Germinal center (tissue), 1 donor: ENCODE results near the gene TMC6.
"Not testable (repeated sequence)": the region's sequence is repeated elsewhere in the genome, so short reads cannot be mapped to it uniquely, and the experiment has no call there.

Source experiments
- DNase-seq: peaks from one replicate; pipeline ENCODE4 v3.0.0; 2012; ENCODE audit warnings: mixed read lengths, low spot score

The TMC6 gene

GRCh38 chr17:78124081-78124835 lies 4.3 kb downstream of the TMC6 start:
- peak; percentile 81 for DNase-seq

DNA sequence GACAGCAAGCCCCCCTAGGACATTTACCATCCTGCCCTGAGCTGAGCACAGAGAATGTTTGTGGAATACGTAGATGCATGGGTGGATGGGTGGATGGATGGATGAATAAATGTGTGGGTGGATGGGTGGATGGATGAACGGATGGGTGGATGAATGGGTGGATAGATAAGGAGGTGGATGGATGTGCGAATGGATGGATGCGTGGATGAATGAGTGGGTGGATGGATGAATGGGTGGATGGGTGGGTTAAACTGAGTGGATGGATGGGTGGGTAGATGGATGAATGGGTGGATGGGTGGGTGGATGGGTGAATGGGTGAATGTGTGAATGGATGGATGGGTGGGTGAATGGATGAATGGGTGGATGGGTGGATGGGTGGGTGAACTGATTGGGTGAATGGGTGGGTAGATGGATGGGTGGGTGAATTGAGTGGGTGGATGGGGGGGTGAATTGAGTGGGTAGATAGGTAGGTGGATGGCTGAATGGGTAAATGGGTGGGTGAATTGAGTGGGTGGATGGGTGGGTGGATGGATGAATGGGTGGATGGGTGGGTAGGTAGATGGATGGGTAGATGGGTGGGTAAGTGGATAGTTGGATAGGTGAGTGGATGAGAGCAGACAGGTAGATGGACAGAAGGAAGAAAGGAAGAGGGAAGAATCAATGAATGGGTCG lies 5.2 kb downstream of the TMC6 start:
- DNase-seq, result no peak

DNA sequence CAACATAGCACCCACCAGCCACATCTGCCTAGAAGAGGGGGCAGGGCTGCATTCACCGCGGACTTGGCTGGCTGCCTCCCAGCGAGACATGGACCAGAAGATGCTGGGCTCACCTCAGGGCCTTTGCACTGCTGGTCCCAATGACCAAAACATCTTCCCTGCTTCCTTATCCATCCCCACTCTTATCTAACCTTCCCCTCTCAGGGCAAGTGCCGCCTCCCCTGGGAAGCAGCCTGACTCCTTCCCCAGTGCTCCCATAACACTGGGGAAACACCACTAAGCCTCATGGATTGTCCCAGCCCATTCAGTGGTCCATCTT lies 5.7 kb downstream of the TMC6 start:
- DNase-seq, result no peak

GRCh38 chr17:78122216-78122930 lies 6.2 kb downstream of the TMC6 start:
- DNase-seq, result no peak

GRCh38 chr17:78121801-78122215 lies 6.7 kb downstream of the TMC6 start:
- DNase-seq, result no peak

DNA sequence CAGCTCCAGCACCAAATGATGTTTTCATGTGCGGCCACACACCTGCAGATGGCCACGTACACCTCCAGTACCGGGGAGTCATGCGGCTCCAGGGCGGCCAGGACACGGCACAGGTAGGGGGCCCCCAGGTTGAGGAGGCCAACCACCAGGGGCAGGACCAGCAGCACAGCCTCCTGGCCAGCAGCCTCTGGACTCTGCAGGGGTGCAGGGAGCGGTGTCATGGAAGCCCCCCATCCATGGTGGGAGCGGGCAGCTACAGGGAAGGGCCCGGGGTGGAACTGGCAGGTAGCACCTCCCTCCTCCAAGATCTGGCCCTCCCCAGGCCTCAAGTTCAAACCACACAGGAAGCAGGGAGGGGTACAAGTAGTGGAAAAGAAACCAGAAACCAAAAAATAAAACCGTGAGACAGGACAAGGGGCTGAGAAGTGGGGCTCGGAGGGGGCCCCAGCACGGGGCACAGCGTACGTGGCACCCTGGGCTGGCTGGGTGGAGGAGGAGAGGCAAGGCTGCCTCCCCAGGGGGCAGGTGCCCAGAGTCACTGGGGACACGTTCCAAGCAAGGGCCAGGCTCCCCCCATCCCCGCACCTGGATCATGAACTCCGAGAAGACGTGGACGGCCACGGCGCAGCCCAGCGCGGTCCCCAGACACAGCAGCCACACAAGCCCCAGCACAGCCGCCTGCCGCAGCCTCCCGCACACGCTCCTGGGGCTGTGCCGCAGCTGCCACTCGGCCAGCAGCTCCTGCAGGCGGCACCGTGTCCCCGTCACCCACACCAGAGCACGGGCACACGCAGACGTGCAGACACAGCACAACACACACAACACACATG lies 7.4 kb downstream of the TMC6 start:
- no peak for DNase-seq

GRCh38 chr17:78120537-78120936 lies 8.0 kb downstream of the TMC6 start:
- DNase-seq, result no peak

GRCh38 chr17:78118801-78119241 lies 9.7 kb downstream of the TMC6 start:
- no peak for DNase-seq

DNA sequence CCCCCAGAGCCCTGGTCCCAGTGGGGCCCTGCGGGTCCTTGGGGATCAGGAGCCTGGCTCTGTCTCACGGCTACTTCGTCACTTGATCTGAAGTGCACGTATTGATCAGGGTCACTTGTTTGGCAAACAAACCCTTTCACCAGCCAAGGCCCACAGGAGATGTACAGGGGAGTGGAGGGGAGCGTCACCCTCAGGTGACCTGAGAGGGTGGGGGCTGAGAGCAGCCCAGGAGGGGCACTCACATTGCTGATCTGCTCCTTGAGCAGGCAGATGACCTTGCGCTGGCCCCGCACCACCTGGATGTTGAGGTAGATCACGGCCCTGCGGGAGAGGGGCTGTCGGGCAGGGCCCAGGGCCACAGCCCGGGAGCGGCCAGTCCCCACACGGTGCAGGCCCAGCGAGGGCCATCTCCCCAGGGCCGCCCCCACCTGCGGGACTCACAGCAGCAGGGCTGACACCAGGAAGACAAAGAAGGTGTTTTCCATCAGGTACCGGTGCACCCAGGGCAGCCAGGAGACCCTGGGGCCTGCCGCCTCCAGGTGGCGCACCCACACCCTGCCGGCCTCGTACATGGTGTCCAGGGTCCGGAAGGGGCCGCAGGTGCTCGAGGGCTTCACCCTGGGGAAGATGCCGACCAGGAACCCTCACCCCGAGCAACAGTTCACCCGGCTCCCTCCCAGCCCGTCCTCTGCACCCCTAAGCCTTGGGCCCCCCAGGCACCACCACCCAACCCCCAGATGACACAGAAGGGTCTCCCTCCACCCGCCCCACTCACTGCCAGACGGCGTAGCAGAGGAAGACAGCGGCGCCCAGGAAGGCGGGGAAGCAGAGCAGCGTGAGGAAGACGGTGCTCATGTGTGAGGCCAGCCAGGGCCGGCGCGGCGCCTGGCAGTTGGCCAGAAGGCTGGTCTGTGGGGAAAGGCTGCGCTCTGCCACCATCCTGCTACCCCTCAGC lies 11.3 kb downstream of the TMC6 start:
- DNase-seq, result no peak

DNA sequence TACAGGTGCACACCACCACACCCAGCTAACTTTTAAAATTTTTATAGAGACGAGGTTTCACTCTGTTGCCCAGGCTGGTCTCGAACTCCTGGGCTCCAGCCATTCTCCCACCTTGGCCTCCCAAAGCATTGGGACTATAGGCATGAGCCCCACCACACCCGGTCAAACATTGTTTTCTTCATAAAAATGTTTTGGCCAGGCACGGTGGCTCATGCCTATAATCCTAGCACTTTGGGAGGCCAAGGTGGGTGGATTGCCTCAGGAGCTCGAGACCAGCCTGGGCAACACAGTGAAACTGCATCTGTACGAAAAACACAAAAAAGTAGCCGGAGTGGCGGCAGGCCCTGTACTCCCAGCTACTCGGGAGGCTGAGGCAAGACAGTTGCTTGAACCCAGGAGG lies 12.1 kb downstream of the TMC6 start:
- DNase-seq, result no peak

DNA sequence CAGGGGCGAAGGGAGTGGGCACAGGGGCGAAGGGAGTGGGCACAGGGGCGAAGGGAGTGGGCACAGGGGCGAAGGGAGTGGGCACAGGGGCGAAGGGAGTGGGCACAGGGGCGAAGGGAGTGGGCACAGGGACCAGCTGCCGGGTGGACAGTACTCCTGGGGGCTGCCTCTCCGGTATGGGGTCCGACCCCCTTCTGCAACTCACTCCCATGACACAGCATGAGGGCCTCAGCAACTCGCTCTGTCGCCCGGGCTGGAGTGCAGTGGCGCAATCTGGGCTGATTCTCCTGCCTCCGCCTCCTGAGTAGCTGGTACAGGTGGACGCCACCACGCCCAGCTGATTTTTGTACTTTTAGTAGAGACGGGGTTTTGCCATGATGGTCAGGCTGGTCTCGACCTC lies 12.8 kb downstream of the TMC6 start:
- not testable (repeated sequence) for DNase-seq

GRCh38 chr17:78114831-78115723 lies 13.5 kb downstream of the TMC6 start:
- DNase-seq, result no peak

DNA sequence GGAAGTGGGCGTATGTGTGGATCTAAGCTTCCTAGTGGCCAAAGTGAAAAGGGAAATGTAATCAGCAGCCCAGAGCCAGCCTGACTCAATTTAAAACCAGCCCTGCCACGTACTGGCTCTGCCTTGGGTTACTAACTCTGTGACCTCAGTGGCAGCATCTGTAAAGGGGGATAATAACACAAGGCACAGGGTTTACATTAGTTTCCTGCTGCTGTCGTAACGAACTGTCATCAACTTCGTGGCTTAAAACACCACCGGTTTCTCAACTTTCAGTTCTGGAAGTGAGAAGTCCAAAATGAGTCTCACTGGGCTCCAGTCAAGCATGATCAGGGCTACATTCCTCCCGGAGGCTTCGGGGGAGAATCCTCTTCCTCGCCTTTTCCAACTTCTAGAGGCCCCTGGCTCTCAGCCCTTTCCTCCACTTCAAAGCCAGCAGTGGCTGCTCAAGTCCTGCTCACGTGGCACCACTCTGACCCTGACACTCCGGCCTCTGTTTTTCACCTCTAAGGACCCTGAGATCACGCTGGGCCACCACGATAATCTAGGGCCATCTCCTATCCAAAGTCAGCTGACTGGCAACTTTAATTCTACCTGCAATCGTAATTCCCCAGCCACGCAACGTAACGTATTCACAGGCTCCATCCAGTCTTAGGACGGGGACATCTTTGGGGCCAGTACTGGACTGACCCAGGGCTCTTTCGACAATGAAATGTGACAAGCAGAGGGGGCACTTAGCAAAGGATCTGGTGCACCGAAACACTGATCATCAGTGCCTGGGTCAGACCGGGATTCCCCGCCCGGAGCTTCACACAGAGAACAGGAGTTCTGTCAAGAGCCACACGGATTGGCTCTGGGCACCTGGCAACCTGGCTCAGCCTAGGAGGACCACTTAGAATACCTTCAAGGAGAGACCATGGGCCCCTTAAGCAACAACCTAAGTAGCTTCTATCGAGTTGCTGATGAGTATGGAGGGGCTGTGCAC lies 14.5 kb downstream of the TMC6 start:
- DNase-seq, result no peak

DNA sequence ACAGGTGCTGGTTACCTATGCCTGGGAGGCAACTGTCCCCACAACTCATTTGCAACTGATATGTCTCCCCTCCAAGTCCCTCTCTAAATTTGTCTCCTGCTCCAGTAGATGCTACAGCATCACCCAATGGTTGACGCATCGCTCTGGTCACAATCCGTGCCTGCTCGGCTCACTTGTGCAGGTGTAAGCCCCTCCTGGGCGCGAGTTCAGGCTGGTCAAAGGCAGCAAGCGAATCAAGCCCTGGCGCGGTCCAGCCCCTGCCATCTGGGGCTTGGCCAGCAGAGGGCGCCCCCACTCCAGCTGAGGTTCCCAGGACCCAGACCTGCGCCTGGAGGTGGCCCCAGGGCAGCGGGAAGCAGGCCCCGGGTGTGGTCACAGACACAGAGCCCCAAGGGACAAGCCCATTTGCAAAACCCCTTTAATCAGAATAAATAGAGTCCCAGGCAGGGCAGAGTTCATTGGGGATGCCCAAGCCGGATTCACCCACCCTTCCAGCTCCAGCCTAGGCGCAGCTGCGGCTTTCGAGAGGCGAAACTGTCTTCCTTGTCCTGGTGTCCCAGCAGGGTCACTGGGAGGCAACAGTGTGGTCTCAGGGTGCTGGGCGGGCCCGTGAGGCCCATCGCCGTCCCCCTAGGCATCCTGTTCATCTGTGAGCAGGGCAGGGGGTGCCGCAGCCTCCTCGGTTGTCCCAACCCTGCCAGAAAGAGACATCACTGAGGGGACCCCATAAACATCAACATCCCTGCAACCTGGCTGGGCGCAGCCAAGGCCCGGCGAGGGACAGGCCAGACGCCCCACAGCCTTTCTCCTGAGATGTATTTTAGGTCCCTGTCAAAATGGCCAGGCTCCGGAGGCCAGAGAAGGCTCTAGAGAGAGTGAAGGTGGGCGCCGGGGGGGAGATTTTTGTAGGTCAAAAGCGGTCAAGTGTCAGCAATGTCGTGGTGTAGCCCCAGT lies 15.8 kb downstream of the TMC6 start:
- DNase-seq, result peak; percentile 86

DNA sequence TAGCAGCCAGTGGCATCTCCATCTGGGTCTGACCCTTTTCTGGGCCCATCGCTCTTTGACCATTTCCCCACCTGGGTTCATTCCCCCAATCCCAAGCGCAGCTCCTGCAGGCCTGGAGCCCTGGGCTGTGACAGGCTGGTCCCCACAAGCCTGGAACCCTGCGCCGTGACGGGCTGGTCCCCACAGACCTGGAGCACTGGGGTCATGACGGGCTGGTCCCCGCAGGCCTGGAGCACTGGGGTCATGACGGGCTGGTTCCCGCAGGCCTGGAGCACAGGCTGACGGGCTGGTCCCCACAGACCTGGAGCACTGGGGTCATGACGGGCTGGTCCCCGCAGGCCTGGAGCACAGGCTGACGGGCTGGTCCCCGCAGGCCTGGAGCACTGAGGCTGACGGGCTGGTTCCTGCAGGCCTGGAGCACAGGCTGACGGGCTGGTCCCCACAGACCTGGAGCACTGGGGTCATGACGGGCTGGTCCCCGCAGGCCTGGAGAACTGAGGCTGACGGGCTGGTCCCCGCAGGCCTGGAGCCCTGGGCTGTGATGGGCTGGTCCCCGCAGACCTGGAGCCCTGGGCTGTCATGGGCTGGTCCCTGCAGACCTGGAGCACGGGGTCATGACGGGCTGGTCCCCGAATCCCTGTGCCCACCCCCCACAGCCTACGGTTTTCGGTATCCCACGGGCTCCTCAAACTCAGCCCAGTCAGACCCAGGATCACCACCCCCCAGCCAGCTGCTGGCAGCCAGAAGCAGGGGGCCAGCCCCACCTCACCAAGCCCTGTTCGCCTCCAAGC lies 16.6 kb downstream of the TMC6 start:
- DNase-seq, result no peak

DNA sequence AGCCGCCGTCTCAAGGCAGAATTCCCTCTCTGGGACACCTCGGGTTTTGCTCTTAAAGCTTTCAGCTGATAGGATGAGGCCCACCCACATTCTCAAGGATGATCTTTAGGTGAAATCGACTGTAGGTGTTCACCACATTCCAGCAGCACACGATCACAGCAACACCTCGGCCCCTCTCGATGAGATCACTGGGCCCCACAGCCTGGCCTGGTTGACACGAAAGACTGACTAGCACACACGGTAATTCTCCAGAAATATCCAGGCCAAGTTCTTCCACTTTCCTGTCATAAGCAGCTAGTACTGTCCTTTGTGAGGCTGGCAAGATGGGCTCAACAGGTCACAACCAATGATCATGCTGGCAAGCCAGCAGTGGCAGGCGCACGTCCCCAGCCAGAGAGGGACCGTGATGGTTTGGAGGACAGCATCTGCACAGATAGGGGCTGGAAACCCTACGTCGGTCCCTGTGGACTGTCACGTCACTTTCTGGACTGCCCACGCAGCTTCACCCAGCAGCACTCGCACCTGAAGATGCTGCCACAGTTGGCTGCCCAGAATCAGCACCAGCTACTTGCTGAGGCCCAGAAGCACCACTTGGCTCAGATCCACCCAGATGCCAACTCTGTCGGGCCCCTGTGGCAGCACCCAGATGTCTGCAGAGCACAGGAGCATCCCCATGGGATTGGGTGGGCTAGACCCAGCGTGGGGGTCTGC lies 17.4 kb downstream of the TMC6 start:
- no peak for DNase-seq
